CD4-positive, alpha-beta T cell treated with Interleukin-10 for 1 hour (primary cell): ENCODE results near the gene ADAT1.

Experiments
- DNase-seq: peaks from one replicate; pipeline ENCODE4 v3.0.0-alpha.2; 2020

Gene ADAT1, protein sequence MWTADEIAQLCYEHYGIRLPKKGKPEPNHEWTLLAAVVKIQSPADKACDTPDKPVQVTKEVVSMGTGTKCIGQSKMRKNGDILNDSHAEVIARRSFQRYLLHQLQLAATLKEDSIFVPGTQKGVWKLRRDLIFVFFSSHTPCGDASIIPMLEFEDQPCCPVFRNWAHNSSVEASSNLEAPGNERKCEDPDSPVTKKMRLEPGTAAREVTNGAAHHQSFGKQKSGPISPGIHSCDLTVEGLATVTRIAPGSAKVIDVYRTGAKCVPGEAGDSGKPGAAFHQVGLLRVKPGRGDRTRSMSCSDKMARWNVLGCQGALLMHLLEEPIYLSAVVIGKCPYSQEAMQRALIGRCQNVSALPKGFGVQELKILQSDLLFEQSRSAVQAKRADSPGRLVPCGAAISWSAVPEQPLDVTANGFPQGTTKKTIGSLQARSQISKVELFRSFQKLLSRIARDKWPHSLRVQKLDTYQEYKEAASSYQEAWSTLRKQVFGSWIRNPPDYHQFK

DNA sequence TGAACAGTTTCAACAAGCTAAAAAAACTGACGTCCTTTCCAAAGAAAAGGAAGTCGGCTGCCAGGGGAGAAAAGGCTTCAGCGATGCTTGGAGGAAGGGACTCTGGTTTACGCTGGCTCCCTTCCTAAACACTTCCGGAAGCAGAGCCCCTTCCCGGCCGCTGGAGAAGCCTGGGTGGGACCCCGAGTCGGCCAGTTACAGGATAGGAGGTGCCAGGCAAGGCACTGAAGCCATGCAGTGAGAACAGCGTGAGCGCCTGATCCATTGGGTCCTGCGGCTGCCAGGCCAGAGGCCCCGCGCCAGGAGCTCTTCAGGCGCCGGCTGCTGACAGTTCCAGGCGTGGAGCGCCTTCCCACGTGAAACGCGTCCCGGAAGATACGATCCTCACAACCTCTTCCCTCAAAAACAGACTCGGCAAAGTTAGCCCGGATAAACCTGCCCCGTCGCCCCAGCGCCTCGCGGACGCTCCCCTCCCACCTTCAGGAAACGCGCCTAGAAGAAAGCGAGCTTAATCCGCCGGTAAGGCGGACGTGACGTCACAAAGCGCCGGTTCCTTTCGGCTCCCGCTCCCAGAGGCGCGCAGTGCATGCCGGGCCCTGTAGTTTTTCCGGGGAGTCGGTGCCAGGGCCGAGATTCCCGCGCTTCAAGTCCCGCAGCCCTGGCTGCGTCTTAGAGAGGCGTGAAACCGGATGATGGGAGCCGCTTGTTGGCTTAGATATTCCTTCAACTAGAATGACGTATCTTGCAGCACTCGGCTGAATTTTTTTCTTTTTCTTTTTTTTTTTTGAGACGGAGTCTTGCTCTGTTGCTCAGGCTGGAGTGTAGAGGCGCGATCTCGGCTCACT is at the start of gene ADAT1:
TSS of gene ADAT1 (minus strand) at position 521 of the 845 bp plus-strand sequence. CDS start 2,482 bp downstream, outside the sequence.
- peak; percentile 98 for DNase-seq

DNA sequence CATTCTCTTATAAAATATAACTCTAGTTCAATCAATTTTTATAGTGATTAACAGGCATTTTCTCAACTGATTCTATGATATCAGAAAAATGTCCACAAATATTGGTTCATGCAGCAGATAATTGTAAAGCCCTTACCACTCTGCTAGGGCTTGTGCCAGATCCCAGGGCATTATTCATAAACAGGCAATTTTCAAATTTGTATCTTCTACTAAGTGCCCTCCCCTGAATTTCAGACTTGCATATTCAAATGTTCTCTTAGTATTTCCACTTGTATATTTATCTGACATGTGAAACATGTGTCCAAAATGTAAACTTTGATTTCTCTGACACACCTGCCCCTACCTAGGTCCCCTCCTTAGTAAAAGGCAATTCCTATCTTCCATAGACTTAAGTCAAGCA is 44.4 kb upstream of the ADAT1 start:
- DNase-seq, result no peak

DNA sequence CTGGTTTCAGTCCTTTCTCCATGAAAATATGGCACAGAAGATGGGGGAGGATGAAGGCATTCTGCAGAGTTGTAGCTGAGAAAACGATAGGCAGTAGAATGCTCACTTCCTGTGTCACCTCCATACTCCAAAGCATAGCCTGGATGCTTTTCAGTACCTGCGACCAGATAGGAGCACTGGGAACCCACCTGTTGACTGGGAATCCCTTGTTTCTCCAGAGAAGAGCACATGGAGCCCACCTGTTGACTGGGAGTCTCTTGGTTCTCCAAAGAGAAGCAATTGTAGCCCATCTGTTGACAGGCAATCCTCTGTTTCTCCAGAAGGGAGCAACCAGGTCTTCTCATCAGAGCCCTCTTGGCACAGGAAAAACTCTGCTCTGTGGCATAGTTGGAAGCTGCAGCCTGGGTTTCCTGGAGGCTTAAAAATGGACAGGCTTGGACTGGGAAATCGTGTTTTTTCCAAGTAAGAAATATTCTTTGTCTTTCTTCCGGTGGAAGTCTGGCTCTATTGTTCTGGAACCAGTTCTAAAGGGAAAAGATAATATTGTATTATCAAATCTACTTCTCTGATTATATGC is 37.7 kb upstream of the ADAT1 start:
- no peak for DNase-seq

DNA sequence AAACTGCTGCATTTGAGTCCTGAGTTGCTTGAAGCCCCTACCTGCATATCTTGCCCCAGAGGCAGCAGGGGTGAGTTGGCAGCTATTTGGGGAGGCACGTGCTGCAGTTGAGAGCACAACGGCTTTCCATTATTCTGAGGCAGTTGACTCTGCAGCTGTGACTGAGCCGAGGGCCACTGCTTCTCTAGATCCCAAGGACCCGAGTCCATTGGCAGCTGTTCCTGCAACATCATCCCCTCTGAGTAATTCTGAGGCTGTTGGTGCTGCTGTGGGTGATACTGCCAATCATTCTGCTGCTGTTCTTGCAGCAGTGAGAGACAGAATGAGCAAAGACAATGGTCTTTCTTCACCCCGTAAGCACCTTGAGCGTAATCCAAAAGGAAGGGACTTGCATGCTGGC is 37.2 kb upstream of the ADAT1 start:
- DNase-seq, result no peak

DNA sequence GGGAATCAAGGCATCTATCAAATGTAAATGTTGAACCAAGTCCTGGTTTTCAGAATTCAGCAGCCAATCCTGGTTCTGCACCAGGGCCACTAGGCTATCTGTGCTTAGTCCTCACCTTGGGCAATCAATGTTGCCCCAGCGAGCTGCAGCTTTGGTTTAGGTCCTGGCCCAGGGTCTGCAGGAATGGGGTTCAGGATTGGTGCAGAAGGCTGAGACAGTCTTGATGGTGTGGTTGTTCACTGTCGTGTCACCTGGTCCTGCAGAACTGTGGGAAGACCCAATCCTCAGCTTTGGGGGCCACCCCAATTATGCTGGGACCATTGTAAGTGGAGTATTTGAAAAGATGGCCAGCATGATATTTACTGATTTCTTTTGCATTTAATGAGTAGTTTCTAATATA is 35.1 kb upstream of the ADAT1 start:
- no peak for DNase-seq

DNA sequence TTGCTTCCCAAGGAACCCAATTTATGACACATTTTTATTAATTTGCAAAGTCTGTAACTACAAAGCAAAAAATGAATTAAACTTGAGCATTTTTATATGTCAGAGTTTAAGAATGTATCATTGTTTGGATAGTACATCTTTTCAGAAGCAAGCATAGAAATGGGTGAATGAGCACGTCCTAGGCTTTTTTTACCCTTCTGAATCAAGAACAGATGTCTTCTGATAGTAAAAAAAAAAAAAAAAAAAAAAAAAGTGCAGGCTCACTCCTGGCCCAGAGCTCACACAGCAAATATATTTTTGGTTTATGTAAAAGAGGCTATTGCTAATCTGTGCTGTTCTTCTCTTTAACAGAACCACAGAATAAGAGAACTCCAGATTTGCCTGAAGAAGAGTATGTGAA is 30.8 kb upstream of the ADAT1 start:
- DNase-seq, result no peak

DNA sequence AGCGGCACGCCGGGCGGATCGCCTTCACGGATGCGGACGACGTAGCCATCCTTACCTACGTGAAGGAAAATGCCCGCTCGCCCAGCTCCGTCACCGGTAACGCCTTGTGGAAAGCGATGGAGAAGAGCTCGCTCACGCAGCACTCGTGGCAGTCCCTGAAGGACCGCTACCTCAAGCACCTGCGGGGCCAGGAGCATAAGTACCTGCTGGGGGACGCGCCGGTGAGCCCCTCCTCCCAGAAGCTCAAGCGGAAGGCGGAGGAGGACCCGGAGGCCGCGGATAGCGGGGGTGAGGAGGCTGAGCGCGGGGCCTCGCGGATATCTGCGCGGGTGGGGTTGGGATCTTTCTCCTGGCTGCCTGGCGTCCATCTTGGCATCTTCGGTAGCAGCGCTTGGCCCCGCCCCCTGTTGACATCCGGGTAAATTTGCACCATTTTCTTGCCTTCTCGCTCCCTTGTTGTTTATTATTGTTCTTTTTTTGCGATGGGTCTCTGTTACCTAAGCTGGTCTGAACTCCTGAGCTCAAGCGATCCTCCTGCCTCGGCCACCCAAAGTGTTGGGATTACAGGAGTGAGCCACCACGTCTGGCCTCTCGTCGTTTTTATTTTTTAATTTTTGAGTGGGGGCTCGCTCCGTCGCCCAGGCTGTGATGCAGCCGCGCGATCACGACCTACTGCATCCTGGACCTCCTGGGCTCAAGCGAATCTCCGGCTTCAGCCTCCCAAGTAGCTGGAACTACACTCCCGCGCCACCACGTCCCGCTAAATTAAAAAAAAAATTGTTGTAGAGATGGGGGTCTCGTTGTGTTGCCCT is 25.4 kb upstream of the ADAT1 start:
- peak; percentile 88 for DNase-seq

DNA sequence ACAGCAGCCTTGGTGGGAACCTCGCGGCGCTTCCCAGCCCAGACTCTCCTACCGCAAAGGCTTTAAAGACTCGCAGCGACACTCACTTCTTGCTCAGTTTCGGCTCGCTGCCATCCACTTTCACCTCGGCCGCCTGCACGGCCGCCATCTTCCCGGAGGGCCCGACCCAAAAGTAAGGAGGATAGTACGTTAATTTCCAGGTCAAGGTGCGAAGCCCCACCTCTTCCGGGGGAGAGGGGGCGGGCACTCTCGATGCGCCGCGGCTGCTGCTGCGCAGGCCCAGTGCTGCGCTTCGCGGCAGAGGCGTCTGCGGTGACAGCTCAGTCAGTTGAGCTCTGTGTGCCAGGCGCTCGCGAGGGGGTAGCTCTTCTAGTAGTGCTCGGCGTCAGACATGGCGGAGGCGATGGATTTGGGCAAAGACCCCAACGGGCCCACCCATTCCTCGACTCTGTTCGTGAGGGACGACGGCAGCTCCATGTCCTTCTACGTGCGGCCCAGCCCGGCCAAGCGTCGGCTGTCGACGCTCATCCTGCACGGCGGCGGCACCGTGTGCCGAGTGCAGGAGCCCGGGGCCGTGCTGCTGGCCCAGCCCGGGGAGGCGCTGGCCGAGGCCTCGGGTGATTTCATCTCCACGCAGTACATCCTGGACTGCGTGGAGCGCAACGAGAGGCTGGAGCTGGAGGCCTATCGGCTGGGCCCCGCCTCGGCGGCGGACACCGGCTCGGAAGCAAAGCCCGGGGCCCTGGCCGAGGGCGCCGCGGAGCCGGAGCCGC is 24.6 kb upstream of the ADAT1 start, which contains the start of the genes KARS1 and TERF2IP:
TSS of gene KARS1 (minus strand) at position 174 of the 773 bp plus-strand sequence. CDS start at position 148, 26 bp downstream.
TSS of gene TERF2IP (plus strand) at position 282 of the 773 bp plus-strand sequence. CDS start at position 392, 110 bp downstream.
- DNase-seq, result peak; percentile 96

DNA sequence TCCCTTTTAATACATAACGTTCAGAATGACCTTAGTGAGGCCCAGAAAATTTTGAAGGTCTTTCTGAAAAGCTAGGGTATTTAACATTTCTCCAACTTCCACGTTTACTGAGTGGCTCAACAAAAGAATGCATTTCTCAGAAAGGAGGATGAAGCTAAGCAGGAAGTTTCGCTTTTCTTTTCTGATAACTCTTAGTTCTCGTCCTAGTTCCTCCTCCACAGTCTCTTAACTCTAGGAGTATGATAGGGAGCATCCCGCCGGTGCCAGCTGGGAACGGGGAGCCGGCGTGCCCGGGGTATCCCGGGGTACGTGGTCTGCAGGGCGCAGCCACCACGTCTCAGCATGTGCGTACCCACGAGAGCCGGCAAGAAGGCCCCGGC is 24.0 kb upstream of the ADAT1 start:
- no peak for DNase-seq

DNA sequence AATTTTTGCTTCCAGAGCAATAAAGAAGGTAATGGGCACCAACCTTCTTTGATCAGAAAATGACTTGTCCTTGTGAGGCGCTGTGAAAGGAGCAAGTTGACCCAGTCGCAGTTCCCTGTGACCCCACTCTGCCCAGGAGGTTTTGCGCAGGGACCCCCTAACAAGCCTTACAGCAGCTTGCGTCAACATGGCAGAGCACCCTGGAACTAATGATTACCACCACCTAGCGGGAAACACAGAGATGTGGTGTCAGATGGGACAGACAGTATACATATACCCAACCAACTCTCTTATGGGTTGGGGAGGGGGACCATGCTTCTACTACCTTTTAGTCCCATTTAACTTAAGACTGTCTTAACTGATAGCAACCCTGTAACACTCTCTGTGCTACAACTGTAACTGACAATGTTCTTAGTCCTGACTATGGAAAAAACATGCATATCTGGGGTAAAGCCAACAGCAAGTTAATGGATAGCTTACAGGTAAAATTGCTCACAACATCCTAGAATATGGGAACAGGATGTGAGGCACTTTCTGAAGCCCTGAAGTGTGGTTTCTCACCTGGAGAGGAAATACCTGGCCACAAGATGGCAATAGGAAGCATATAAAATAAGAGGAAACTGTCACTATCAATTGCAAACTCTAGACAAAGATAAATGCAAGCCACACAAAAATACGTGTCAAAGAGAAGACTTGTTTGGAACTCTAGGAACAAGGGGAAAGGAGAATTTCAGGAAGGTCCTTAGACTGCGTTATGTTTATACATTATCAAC is 21.3 kb upstream of the ADAT1 start:
- DNase-seq, result peak; percentile 52

DNA sequence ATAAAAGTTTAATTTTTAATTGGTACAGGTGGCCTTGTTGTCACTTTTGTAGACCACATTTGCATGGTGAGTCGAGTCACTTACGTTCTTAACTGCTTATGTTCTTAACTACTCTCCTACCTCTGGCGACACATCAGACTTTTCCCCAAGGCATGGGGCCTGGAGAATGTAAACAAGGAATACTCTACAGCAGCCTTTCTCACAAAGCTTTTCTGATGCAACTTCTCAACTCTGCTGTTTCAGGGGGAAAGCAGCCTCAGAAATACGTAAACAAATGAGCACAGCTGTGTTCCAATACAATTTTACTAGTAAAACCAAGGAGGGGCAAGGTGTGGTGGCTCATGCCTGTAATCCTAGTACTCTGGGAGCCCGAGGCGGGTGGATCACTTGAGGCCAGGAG is 17.5 kb upstream of the ADAT1 start:
- no peak for DNase-seq

DNA sequence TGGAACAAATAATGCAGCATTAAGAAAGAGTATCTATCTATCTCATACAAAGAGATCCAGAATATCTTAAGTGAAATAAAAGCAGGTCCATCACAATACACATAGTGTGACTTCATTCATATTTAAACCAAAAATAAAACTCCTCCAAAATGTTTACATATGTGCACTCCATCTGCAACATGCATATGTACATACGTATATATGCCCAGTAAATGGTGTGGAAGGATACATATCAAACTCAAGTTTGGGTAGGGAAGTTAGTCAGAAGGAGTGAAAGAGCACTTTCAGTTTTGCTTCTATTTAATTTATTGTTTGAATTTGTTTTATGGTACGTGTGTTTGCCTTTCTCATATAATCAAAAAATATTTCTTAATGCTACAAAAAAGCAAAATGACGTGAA is 12.0 kb upstream of the ADAT1 start:
- no peak for DNase-seq

DNA sequence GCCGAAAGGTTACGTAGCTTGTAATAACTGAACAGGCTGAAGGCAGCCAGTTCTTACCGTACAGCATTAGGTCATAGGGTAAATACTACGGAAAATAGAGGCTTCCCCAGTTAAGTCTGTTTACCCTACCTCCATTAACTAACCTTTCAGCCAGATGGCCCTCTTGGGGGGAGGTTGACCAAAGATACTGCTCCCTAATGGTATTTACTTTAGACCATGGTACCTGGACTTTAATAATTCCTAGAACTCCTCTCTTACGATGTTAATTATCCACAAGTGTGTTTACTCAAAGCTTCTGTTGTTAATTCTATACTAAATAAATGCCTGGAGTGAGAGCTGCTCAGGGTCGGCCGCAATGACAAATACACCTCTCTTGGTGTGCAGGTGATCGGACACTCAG is 9.8 kb upstream of the ADAT1 start:
- no peak for DNase-seq

DNA sequence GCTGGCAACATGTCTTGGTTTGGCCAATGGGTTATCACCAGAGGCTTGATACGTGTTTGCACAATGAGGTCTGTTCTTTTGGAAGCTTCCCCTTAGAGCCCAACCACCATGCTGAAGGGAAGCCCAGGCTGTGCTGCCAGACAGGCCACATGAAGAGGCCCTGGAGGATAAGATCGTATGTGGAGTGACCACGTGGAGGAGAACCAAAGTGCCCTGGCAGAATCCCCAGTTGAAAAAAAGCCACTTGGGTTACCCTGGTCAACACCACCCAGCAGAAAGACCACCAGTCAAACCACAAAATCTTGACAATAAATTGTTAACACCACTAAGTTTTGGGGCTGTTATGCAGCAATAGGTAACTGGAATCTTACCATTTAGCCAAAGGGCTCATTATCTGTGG is 7.0 kb upstream of the ADAT1 start:
- DNase-seq, result no peak

DNA sequence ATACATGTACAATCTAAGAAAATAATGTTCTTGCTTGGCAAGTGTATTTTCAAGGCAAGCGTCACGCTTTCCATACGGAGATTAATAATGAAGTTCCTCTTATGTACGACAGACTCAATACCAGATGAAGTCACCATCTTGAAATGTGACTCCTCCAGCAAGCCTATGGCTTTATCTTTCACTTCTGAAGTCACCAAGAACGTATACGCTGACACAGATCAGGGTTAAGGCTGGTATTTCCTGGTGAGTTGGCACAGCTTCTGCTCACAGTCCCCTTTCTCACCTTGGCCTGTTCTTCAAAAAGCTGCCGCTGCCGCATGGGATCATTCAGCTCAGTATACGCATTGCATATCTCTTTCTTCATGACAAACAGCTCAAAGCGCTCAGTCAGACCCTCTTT is 6.1 kb upstream of the ADAT1 start:
- DNase-seq, result no peak

DNA sequence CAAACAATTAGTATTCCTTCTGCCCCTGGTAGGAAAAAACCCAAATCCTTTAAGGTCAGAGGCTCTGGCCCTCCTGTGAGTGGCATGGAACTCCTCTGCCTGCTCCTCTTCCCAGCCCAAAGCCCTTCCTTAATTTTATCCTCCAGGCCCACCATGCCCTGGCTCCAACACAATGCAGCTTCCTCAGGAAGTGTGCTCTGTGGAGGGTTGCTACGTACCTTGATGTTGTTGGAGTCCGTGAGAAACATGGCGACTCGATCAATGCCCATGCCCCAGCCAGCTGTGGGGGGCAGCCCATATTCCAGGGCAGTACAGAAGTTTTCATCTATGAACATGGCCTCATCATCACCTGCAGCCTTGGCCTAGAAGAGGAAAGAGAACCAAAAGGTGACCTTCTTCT is 5.3 kb upstream of the ADAT1 start:
- DNase-seq, result no peak

DNA sequence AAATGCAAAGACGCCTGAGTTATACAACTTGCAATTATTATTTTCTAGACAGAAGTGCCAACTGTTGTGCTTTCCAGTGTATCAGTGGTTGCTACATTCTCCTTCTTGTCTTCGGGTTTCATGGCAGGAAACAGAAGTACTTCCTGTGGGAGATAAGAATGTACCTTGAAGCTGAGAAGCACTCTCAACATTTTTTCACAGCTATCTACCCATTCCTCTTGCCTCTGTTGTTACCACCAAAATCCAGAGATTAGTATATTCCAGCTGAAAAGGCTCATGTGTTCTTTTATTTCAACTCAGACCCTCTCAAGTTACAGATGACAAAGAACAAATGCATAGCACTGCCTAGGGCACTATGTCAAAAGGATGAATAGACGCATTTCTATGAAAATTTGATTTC is 4.8 kb upstream of the ADAT1 start:
- DNase-seq, result peak; percentile 40

DNA sequence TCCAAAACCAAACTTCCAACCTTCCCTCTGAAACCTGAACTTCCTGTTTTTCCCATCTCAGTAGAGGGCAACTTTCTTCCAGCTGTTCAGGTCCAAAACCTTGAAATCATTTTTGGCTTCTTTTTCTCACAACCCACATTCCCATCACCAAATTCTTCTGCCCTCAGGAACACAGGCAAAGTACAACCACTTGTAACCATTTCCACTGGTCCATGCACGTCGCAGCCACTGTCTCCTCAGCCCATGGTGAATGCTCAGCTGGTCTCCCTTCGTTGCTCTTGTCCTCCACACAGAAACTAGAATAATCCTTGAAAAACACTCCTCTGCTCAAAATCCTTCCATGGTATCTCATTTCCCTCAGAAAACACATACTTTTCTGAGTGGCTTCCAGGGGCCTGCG is 3.7 kb upstream of the ADAT1 start:
- no peak for DNase-seq

DNA sequence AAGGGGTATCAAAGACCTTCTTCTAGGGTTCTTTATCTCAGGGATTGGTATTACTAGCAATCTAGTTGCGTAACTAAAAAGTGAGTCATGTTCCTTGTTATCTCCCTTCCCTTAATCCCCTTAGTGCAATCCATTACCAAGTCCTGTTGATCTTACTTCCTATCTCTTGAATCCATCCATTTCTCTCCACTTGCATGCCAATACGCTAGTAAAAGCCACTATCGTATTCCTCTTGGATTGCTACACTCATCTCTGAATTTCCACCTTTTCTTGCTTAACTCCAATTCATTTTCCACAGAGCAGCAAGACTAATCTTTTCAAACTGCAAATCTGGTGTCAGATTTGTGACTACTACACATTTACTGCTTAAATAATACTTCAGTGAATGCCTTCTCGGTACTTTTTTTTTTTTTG is 1.8 kb upstream of the ADAT1 start:
- DNase-seq, result no peak

DNA sequence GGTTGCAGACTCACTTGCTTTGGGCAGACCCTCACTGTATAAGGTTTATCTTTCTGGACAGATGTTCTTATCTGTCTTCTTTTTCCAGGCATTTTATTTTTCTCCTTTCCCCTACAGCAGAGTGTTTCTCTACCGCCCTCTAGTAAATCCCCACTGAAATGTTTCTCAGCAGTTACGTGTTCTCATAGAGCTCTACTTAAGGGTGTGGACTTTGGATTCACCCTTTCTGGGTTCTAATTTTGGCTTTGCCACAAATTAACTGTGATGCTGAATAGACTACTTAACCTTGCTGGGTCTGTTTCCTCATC is 2.0 kb downstream of the ADAT1 start:
- DNase-seq, result peak; percentile 59
